DMS 273 (cell line): ENCODE results near the gene KRTAP5-9.
"Not testable (repeated sequence)": the region's sequence is repeated elsewhere in the genome, so short reads cannot be mapped to it uniquely, and the experiment has no call there.

ENCODE experiments used
- DNase-seq: peaks from one replicate; lab custom pipeline; 2025; ENCODE audit not compliant: unreplicated experiment; lab: John Stamatoyannopoulos, UW

KRTAP5-9 gene, protein sequence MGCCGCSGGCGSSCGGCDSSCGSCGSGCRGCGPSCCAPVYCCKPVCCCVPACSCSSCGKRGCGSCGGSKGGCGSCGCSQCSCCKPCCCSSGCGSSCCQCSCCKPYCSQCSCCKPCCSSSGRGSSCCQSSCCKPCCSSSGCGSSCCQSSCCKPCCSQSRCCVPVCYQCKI

DNA sequence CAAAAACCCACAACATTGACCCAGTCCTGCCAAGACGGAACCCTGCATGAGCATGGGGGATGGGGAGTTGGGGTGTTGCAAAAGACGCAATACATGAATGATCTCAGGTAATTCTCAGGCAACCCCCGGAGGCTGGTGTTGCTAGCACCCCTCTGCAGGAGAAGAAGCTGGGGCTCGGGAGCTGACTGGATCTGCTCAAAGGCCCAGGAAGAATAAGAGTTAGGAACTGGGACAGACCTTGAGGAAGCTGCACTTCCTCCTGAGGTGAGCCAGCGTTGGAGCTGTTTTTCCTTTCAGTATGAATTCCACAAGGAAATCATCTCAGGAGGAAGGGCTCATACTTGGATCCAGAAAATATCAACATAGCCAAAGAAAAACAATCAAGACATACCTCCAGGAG lies at the start of gene KRTAP5-9:
Gene KRTAP5-9, plus strand, starts transcription at position 301 of the 400 bp plus-strand sequence. CDS start 238 bp downstream, outside the sequence.
- DNase-seq = no peak

DNA sequence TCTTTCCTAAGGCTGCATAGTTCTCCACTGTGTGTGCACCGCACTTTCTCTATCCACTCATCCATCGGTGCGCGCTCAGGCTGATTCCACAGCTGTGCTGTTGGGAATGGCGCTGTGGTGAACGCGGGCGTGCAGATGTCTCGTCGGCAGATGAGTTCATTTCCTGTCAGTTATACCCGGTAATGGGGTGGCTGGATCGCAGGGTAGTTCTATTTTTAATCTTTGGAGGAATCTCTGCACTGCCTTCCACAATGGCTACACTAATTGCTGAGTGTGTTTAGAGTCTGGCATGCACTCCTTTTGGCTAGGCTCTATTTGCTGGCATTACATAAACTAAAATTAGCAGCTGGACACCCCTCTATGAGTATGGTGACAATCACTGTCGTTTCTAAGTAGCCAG lies 49.1 kb upstream of the KRTAP5-9 start:
- DNase-seq = no peak

DNA sequence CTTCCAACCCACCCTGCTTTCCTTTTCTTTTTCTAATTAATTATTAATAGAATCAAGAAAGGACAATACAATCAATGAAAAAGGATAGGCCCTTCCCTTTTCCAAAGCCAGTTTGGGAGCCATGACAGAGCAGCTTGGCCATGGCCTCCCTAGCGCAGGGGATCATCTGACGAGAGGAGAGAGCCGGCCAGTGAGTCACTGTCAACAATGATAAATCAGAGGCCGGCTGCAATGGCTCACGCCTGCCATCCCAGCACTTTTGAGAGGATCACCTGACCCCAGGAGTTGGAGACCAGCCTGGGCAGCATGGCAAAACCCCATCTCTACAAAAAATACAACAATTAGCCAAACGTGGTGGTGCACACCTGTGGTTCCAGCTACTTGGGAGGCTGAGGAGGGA lies 48.7 kb upstream of the KRTAP5-9 start:
- DNase-seq = no peak

DNA sequence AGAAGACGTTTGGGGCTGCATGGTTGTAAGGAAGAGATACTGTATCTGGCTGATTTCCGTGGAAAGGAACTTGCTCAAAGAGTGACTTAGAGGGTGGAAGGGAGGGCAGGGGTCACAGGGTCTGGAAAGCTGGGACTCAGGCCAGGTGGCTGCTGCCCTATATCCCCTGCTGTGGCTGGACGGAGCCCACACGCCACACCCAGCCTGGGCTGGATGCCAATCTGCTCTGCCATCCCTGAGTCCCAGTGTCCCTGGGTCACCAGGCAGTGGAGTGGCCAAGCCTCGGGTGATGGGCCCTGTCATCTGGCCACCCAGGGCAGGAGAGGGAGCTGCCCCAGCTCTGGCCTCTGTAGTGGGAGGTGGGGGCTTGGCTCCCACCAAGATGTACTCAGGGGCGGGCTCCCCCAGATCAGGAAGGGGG lies 47.6 kb upstream of the KRTAP5-9 start:
- no peak for DNase-seq

DNA sequence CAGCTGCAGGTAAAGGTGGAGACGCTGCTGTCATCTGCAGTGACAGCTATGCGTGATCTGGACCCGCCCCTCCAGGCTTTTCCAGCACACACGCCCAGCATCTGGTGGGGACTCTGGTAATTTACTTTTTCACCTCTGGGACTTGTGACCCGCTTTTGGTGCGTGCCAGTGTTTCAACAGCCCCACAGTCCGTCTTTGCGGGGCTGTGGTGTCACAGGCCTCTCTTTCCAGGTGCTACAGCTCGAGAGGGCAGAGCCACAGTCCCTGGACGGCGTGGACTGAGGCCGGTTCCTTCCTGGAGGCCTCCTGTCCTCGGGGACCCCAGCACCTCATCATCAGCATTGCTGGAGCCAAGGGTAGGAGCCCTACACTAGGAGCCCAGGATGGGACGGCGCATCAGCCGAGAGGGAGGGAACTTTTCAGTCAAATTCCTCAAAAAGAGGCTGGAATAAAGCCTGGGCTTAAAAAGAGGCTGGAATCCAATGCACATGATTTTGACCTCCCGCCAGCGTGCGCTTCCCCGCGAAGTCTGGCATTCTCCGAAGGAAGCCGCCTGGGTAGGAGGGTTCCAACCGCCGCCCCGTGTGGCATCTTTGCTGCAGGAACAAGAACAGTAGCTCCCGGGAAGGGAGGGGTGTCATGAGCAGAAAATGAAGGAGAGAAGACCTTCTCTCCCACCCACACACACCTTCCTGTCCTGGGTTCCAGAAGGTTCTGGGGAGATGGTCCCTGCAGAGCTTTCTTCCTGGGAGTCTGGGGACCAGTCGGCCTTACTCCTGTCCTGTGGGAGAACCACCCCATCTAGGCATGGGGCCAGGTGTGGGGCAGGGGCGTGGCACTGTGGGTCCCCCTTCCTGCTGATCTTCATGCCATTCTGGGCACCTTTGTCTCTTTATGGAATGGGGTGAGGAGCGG lies 46.9 kb upstream of the KRTAP5-9 start:
- no peak for DNase-seq

DNA sequence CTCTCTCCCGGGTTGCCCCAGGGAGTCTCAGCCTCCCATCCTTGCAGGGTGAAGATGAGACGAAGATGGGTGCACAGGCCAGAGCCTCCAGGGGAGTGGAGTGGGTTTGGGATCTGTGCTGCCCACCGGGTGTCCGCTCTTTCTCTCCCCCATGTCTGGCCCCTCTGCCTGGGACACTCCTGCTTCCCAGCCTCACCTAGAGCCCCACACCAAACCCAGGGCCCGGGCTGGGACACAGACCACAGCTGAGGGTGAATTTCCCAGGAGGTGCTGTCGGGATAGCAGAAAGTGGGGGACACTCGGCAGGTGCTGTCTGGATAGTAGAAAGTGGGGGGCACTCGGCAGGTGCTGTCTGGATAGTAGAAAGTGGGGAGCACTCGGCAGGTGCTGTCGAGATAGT lies 46.2 kb upstream of the KRTAP5-9 start:
- DNase-seq = no peak

DNA sequence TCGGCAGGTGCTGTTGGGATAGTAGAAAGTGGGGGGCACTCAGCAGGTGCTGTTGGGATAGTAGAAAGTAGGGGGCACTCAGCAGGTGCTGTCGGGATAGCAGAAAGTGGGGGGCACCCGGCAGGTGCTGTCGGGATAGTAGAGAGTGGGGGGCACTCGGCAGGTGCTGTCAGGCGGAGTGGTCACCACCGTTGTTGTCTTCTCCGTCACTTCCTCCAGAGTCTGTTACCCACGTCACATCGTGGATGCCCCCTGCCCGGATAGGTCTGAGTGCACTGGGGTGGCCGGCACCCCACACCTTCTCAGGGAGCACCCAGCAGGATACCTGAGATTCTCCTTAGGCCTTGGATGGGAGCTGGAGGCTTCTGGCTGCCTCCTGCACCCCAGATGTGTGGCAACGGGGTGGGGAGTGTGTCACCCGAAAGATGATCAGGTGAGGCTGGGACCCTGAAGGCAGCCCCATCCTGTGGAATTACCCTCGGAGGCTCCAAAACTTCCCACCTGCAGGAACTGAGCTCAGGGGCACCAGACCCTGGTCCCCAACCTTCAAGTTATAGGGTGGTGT lies 45.3 kb upstream of the KRTAP5-9 start:
- no peak for DNase-seq

DNA sequence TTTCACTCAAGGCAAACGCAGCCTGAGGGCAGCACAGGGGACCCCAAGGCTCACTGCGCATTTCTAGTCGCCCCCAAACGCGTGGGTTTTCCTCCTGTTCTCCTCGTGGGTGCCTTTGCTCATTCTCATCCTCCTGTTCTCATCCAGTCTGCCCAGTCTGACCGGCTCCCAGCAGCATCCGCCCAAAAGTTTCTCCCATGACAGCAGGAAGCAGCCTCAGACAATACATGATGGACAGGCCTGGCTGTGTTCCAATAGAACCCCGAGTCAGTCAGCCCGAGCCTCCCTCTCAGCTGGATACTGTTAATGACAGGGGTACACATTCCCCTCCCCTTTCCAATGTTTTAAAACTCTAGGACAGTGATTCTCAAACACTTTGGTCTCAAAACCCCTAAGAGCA lies 43.7 kb upstream of the KRTAP5-9 start:
- no peak for DNase-seq

DNA sequence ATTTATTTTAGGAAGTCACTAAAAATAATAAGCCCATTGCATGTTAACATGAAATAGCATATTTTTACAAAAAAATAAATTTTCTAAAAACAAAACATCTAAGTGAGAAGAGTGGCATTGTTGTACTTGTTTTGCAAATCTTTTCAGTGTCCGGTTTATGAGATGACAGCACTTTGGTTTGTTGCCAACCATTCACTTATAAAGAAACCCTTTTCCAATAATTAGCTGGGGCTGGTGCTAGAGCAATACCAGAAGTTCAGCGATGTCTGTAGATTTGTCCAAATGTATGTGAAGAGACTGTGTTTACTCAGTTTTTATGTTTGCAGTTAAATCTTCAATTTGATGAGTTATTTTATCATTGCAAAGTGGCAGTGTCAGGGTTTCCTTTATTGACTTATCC lies 43.2 kb upstream of the KRTAP5-9 start:
- DNase-seq = no peak

DNA sequence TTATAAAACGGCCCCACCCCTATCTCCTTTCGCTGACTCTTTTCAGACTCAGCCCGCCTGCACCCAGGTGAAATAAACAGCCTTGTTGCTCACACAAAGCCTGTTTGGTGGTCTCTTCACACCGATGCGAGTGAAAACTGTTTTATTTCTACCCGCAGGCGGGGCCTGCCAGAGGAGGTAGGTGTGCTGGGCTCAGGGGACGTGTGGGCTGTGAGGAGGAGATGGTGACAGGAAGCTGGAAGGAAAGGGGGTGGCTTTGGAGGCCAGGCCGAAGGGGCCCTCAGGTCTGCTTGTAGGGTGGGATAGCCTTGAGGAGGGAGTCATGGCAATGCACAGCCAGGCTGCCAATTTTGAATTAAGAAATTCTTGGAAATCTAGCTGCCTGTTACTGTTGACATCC lies 42.4 kb upstream of the KRTAP5-9 start:
- no peak for DNase-seq

DNA sequence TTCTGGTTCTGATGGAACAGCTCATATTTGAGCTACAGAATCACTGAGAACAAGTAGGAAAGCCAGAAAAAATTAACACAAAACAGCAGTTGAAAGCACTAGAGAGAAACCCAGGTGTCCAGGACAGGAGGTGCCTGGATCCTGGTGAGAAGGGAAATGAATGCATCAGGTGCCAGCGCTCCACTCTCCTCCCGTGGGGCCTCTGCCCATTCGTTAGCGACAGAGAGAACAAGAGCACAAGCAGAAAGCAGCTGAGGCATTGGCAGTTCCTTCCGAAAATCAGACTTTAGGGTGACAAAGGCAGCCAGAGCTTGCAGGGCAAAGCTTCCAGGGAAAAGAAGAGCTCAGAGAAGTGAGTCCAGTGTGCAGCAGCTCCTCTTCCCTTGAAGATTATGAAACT lies 41.1 kb upstream of the KRTAP5-9 start:
- DNase-seq = no peak

DNA sequence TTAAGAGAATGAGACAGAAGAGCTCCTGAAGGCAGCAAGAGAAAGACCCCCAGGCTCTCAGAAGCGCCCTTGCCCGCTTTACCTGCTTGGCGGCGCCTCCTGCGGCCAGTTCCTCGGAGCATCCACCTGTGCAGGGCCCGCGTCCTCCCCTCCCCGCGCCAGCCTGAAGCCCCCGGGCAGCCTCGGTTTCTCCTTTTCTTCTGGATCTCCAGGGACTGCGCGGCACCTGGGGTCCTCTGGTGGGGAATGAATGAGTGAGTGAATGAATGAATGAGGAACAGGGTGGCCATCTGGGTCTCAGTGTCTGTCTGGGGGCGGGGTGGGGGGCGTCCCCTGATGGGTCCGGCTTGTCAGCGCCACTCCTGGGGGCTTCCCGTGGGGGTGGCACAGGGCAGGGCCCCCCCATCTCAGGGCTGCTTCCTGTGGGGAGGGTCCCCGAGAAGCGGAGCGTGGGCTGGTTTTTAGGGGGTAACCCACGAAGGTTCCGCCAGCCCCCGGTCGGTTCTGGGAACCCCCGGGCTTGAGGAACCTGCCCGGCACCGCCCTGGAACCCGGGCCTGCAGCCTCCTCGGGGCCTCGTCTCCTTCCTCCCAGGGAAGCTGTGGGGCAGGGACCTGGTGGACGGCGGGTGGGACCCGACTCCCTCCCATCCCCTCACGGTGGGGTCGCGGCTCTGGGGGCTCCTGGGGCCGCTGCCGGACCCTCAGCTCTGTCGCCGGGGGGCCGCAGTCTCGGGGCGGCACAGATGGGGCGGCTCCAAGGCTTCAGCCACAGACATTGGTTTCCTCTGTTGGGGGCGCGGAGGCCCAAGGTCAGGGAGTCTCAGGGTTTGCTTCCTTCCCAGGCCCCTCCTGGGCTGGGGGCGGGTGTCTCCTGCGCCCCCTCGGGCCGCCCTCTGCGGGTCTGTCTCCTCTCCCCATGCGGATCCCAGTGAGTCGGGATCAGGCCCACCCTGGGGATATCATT lies 29.4 kb upstream of the KRTAP5-9 start:
- no peak for DNase-seq

DNA sequence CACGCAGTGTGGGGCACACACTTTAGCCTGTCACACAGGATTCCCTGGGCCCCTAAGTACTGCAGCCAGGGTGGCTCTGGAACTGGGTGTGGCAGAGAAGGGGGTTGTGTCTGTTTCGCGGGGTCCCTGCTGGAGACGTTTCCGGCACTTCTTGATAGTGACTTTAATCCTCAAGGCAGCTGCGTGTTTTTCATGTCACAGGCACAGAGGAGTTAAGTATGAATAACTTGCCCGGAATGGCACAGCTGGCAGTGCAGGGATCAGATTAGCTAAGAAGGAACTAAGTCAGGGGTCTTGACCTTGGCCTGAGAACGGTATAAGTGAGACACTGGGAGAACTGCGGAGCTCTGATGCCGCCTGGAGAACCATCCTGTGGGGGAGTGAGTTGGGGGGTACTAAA lies 28.7 kb upstream of the KRTAP5-9 start:
- DNase-seq = no peak

DNA sequence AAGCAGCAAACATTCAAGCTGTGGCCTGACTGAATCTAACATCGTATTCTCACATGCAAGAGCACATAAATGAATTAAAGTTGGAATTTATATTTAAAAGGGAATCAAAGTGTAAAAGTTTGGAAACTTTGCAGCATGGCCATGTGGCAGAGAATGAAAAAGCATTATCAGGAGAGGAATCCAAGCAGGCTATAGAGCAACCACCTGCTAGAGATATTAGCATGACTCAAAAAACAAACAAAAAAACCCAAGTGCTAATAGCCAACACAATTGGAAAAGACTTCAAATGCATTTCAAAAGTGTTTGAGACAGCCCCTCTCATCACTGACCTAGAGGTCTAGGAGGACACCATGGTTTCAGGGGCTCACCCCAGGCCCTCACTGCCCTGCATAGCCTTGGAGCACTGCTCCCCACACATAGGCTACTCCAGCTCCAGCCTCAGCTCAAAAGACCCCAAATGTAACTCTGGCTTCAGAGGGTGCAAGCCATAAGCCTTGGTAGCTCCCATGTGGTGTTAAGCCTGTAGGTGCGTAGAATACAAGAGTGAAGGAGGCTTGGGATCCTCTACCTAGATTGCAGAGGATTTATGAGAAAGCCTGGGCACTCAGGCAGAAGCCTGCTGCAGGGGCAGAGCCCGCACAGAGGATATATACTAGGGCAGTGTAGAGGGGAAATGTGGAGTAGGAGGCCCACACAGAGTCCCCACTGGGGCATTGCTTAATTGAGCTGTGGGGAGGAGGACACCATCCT lies 22.9 kb upstream of the KRTAP5-9 start:
- DNase-seq = no peak

DNA sequence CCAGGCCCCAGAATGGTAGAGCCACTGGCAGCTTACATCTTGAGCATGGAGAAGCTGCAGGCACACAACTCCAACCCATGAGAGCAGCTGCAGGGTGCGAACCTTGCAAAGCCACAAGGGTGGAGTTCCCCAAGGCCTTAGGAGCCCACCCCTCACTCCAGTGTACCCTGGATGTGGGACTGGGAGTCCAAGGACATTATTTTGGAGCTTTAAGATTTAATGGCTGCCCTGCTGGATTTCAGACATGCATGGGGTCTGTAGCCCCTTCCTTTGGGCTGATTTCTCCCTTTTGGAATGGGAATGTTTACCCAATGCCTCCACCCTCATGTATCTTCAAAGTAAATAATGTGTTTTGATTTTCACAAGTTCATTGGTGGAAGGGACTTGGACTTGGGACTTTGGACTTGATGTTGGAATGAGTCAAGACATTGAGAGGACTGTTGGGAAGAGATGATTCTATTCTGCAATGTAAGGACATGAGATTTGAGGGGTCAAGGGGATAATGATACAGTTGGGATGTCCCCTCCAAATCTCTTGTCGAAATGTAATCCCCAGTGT lies 22.2 kb upstream of the KRTAP5-9 start:
- no peak for DNase-seq

DNA sequence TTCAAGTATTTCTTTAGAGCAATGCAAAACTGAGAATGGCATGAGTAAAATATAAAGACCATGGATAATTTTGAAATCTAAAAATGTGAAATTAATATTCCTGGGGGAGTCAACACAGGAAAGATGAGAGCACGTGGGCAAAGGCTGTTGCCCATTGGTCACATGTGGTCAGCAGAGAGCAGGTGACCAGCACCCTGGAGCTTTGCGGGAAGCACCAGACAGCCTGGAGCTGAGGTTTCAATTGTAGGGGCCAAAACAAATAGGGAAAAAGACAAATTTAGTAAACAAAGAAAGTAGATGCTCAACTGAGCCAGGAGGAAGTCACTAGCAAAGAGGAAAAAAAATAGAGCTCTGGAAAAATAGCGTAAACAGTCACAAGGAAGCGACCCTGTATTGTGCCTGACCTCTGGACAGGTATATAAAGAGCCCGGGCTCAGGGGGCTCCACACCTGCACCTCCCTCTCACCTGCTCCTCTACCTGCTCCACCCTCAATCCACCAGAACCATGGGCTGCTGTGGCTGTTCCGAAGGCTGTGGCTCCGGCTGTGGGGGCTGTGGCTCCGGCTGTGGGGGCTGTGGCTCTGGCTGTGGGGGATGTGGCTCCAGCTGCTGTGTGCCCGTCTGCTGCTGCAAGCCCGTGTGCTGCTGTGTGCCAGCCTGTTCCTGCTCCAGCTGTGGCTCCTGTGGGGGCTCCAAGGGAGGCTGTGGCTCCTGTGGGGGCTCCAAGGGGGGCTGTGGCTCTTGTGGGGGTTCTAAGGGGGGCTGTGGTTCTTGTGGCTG lies 21.2 kb upstream of the KRTAP5-9 start, which contains the start of gene KRTAP5-7:
Gene KRTAP5-7, plus strand, starts transcription at position 472 of the 780 bp plus-strand sequence. Its CDS starts 34 bp downstream, at position 506.
- DNase-seq = not testable (repeated sequence)

DNA sequence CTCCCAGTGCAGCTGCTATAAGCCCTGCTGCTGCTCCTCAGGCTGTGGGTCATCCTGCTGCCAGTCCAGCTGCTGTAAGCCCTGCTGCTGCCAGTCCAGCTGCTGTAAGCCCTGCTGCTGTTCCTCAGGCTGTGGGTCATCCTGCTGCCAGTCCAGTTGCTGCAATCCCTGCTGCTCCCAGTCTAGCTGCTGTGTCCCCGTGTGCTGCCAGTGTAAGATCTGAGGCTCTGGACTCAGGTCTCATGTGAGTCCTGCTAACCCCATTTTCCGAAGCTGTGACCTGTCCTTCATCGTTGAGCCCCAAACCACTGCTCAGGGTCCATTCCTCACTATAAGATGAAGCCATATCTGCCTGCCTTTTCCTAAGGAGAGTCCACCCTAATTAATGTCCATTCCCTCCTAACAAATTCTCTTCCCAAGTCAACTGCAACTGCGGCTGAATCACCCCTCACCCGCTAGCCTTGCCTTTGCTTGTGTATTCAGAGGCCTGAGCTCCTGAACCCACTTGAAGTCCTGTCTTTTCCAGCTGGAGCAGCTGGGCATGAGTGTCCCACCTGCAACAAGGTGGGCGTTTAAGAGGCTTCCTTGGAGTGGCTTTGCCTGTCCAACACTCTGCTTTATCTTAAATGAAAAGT lies 20.5 kb upstream of the KRTAP5-9 start:
- DNase-seq = no peak

DNA sequence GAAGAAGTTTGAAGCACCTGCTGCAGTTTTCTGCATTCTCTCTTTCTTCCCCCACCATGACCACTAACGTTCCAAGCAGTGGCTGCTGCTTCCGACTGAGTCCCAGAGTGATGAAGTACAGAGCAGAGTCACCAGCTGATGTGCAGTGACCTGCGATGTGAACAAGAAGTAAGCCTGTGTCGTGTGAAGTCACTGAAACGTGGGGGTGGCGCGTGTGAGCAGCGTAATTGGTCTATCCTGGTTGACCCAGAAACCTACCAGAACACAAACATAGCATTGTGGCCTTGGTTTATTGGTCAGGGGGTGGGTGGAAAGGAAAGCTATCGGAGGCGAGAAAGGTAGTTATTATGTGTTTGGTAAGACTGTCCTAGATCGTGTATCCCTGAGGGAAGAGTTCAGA lies 17.6 kb upstream of the KRTAP5-9 start:
- no peak for DNase-seq
